ENCODE data around the gene SYT13. TPM values are rescaled to one million over a fixed set of nuclear protein-coding genes. Genes with fewer than 3 reads are reported as not detected.

SYT13 gene
- total and polyA plus RNA-seq, 2 of the 4 experiments (the other 2 are of a cell fraction), result not detected

DNA sequence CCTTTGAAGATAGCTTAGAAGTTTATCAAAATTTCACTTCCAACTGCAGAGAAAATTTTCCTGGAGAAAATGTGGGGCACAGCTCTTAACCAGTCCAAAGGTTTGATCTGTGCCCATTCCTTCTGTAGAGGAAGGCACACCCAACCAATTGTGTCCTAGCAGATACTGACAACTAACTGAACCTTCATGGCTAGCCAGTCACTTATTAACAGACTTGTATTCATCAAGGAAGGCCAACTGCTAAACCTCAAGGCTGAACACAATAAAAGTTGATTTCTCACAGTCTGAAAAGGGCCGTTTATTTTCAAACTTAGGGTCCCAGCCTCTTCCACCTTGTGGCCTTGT is 19.5 kb downstream of the SYT13 start:
- Histone ChIP-seq H3K36me3 (ENCODE audit: control insufficient read depth, insufficient read depth, low read length) (no peaks in the 10 kb centered on the region), H3K9me1 (ENCODE audit: insufficient read depth, low read length) (no peaks in the 10 kb centered on the region), H2AK9ac (replicated peaks; ENCODE audit: low read depth, low read length, poor library complexity) (no peak overlapping the region), H3K27me3 (ENCODE audit: control insufficient read depth, insufficient read depth, low read length) (peaks cover 14% of the 10 kb centered on the region), H3K56ac (ENCODE audit: extremely low read depth, insufficient read depth, low read length) (no peak overlapping the region), H4K20me1 (ENCODE audit: insufficient read depth, low read length) (no peaks in the 10 kb centered on the region), H4K91ac (ENCODE audit: insufficient read depth, low read depth, low read length) (no peak overlapping the region), H2AK5ac (ENCODE audit: low read depth, low read length) (no peak overlapping the region), H3K79me1 (ENCODE audit: low read depth in 1 of 2, low read length in 2 of 2) (no peaks in the 10 kb centered on the region), H3K14ac (replicated peaks; ENCODE audit: low read depth, low read length) (no peak overlapping the region), H3K4me1 (ENCODE audit: control insufficient read depth, insufficient read depth, low read length) (no peaks in the 10 kb centered on the region), H2BK20ac (ENCODE audit: low read depth, low read length) (no peak overlapping the region), H4K5ac (ENCODE audit: low read depth, low read length) (no peak overlapping the region), H3K4me3 (ENCODE audit: insufficient read depth, low read depth, low read length) (no peak overlapping the region), H2AFZ (replicated peaks; ENCODE audit: low read length, poor library complexity) (no peak overlapping the region), H2BK120ac (ENCODE audit: low read depth, low read length) (no peak overlapping the region), H3K18ac (ENCODE audit: low read depth, low read length) (no peak overlapping the region), H3K4ac (ENCODE audit: low read depth, low read length) (no peak overlapping the region), H3K4me2 (ENCODE audit: low read depth, low read length) (no peak overlapping the region), H3K9me3 (ENCODE audit: control insufficient read depth, insufficient read depth, low read length) (no peaks in the 10 kb centered on the region; the same call in 1 of the 2 replicates), H2BK5ac (ENCODE audit: low read depth, low read length, poor library complexity, severe bottlenecking) (no peak overlapping the region), H4K8ac (ENCODE audit: low read depth in 2 of 2, low read length in 2 of 2) (no peak overlapping the region), H3K23ac (ENCODE audit: low read depth, low read length) (no peak overlapping the region), H3K9ac (ENCODE audit: low read depth, low read length) (no peak overlapping the region), H3K27ac (ENCODE audit: insufficient read depth, low read length) (no peak overlapping the region), H2BK15ac (ENCODE audit: low read depth, low read length) (no peak overlapping the region)
- BruUV-seq (replicated peaks), result no TSS peak
- intact Hi-C loops (cut with micrococcal nuclease), result no loop called here
- ATAC-seq (ENCODE audit: low read depth), result no peak
- no peak for TF ChIP-seq SMC3 (IDR thresholded peaks at IDR 0.05; ENCODE audit: low read depth, low read length)
- no peak for TF ChIP-seq CHD1 (IDR thresholded peaks at IDR 0.05; ENCODE audit: low read depth, low read length)
- TF ChIP-seq MAFK (IDR thresholded peaks at IDR 0.05; ENCODE audit: low read depth, low read length), result no peak
- no peak for TF ChIP-seq CEBPB (IDR thresholded peaks at IDR 0.05; ENCODE audit: low read depth, low read length)
- TF ChIP-seq MAZ (IDR thresholded peaks at IDR 0.05; ENCODE audit: borderline replicate concordance, low read depth, low read length), result no peak
- no peak for TF ChIP-seq RCOR1 (IDR thresholded peaks at IDR 0.05; ENCODE audit: insufficient replicate concordance, low read length)
- in situ Hi-C loops (cut with MboI; ENCODE audit: low sequenced_read_pairs), result no loop called here
- WGBS, 2 experiments (ENCODE audit: extremely low coverage in 2 of 2, insufficient read length in 1 of 2), result no CpG with 5 or more reads among the region's 1 CpG
- ChIA-PET POLR2A (ENCODE audit: unreplicated experiment) (no interaction called here), CTCF (no interaction called here)
- no peak for DNase-seq
- dilution Hi-C loops (cut with HindIII; ENCODE audit: low sequenced_read_pairs, unreplicated experiment), result no loop called here
